ENCODE results near the gene ZFYVE19.

- TF ChIP-seq CTCF (conservative IDR thresholded peaks at IDR 0.05; ENCODE audit: low read length) (no peak), EZH2phosphoT487 (IDR thresholded peaks at IDR 0.05; ENCODE audit: borderline replicate concordance) (no peak)
Measured at GRCh38 chr15:40776537-40777141, 30.2 kb upstream of the ZFYVE19 start.

Data from Loucy (cell line).